NCI-H446 (cell line): ENCODE results near the gene SLCO2A1.

Source experiments
- DNase-seq, 2 experiments: peaks; one replicate each; lab custom pipeline; 2025; lab: John Stamatoyannopoulos, UW

SLCO2A1 gene

GRCh38 chr3:133999891-134000685 is 29.6 kb downstream of the SLCO2A1 start:
- DNase-seq = no peak

DNA sequence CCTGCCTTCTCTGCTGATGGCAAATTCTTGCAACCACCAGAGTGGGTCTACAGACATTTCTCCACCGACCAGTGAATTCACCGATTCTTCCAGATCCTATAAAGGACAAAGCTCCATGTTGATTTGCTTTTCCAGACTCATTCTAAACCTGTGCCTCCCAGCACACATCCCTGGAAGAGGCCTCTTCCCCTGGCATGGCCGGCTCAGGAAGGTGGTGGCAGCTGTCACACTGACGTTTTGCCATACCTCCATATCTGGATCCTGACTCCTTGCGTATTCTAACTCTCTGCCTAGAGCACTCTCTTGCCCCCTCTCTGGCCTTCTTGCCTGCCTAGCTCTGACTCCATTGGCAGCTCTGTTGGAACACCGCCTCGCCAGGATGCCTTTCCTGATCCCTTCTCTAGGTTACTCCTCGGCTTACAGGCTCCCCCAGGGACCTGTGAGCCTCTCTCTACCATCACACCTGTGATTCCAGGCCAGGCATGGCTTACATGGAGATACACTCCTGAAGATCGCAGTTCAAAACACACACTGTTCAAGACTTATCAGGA is 31.0 kb downstream of the SLCO2A1 start:
- no peak for DNase-seq

DNA sequence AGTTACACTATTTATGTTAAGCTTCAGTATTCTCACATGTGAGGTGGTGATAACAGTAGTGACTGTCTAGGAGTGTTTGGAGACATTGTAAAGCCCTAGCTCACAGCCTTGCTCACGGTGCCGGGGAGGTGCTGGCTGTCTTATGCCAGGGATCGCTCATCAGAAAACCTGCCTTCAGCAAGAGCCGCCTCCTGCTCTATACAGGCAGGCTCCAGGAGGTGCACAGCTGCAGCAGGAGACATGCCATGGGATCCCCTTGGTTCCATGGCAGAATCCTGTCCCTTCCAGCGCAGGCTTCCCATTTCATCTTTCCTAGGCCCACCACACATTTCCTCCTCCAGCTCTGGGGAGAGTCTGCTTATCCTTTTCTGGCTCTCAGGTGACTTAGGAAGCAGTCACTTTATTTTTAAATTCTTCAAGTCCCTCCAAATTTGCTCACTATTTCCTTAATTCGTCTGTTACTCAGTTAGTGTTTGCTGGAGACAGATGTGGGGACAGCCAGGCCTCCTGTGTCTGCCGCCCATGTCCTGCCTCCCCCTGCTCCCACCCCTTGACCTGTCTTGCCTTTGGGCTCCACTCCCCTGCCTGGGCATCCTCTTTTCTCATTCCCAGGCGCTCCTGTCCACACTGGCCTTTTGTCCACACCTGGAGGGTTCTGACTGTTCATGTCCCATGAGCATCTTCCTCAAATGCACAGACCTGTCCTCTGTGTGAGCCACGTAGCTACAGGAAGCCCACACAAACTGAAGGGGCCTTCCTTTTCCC is 31.7 kb downstream of the SLCO2A1 start:
- no peak for DNase-seq

DNA sequence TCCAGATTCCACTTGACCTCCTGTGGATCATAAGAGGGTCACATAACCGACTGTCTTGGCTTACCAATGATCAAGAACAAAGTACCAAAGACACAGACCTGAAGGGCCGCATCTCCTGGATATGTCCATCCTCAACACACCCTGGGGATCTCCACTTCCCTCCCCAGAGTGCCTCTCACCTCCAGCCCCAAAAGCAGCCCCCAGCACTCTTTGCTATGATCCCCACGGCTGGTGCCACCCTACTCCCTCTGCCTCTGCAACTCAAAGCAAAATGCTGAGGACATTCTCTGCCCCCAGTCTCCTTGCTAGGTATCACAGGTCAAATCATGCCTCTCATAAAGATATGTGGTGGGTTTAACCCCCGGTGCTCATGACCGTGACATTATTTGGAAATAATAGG is 32.7 kb downstream of the SLCO2A1 start:
- DNase-seq = no peak

- peak in 1 of 2 experiments; percentile 66 for DNase-seq
Measured at GRCh38 chr3:133996251-133996661, 33.5 kb downstream of the SLCO2A1 start.

DNA sequence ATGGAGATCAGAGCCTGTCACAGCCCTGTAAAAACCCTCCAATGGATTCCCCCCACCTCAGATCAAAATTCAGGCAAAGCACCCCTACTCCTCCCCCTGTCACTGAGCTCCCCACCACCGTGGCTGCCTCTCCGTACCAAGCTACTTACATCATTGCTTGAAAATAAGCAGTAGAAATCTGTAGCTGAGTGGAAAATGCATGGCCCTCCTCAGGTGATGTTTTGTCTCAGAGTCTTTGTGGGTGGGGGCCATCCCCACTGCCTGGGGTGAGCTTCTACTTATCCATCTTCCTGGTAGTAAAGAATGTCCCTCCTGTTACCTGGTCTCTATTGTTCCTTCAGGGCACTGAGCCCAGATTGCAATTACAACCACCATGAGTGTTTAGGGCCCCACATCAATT is 34.5 kb downstream of the SLCO2A1 start:
- DNase-seq = no peak

- DNase-seq = no peak
Measured at GRCh38 chr3:133994166-133994890, 35.4 kb downstream of the SLCO2A1 start.

- DNase-seq = no peak
Measured at GRCh38 chr3:133992951-133993620, 36.6 kb downstream of the SLCO2A1 start.

- DNase-seq = no peak
Measured at GRCh38 chr3:133992381-133992780, 37.3 kb downstream of the SLCO2A1 start.

GRCh38 chr3:133991637-133992036 is 38.1 kb downstream of the SLCO2A1 start:
- DNase-seq = no peak

- no peak for DNase-seq
Measured at GRCh38 chr3:133991209-133991608, 38.5 kb downstream of the SLCO2A1 start.

DNA sequence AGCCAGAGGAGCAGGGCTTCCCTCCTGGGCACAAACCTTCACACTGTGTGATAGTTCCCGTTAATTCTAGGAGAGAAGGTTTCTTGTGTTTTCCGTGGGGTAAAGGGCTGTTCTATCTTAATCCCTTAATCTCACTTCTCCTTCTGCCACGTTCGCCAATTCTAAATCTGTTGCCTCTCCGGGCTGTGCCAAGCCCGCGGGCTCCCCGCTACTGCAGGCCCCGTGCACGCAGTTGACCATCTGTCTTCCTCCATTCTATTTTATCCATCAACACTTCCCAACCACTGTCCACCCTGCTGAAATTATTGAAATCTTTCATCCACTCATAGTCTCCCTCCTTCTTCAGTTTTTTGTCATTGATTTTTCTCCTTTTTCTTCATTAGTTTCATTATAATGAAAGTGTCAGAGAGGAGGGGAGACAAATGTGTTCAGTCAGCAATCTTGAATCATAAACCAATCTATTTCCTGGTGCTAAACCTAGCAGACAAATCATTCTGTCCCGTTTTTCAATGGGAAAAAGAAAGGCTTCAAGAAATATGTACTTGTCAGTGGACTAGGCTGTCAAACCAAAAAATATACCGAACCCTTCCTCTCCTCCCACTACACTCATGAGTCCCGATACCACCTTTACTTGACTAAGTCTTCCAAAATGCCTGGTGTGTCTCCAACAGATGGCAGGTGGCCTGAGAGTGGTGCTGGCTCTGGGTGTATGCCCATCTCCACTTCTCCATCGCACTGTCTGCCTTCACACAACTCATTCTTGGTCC is 39.6 kb downstream of the SLCO2A1 start:
- DNase-seq = peak in 1 of 2 experiments; percentile 43

DNA sequence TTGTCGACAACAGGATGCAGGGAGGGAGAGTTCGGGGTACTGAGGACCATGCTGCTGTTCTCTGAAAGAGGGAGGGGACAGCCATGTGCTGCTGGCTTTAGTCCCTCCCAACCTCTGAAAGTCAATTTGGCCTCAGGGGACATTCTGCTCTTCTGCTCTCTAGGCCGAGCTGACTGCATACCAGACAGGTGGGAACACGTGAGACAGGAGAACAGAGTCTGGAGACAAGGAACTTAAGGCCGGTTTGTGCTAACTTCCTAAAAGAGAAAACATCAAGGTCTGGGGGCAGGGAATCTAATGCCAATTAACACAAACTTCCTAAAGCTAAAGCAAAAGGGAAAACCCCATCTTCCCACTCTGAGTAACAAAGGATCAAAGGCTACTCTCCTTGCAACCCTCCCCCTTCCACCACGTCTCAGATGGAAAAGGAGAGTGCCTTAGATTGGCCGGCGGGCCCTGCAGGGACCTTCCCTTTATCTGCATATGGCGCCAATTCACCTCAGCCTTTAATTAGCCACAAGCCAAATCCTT is 41.0 kb downstream of the SLCO2A1 start:
- no peak for DNase-seq

DNA sequence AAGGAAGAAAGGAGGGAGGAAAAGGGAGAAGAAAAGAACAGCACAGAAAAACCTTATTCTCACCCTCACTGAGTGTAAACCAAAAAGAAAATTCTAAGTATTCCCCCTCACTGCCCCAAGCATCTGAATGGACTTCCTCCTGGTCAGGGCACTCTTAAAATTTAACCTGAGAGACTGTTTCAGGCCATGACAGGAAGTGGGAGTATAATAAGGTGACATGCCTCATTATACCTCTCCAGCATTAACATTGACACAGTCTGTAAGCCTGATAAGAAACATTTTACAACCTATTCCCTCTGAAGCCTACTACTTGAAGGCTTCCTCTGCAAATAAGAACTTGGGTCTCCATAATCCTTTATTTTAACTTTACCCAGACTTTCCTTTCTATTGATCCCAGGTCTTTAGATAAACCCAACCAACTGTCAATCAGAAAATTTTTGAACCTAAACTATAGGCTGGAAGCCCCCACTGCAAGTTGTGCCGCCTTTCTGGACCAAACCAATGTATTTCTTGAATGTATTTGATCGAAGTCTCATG is 41.7 kb downstream of the SLCO2A1 start:
- no peak for DNase-seq

DNA sequence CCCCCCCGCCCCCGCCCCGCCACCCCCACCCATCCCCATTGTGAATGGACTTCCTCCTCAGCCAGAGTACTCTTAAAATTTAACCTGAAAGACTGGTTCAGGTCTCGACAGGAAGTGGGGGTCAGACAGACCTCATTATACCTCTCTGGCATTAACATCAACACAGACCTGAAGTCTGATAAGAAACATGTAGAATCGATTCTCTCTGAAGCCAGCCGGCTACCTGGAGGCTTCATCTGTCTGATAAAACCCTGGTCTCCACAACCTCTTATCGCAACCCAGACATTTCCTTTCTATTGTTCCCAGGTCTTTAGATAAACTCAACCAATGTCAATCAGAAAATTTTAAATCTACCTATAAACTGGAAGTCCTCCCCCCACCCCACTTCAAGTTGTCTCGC is 42.6 kb downstream of the SLCO2A1 start:
- DNase-seq = no peak

DNA sequence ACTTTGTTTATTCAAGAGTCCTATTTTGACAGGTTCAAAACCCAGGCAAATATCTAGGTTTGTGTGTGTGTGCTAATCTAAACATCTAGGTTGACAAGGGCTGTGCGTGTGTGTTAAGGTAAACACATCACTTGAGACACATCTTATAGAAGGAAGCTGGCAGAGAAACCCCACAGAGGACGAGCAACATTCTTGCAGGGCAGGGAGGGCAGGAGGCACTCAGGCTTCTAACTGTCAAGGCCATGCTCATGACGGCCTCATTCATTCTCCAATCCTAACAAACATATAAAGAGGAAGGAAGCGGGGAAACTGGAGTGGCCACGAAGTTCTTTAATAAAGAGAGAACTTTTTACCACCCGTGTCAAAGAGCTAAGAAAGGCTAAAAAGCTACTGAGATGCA is 43.4 kb downstream of the SLCO2A1 start:
- no peak for DNase-seq

DNA sequence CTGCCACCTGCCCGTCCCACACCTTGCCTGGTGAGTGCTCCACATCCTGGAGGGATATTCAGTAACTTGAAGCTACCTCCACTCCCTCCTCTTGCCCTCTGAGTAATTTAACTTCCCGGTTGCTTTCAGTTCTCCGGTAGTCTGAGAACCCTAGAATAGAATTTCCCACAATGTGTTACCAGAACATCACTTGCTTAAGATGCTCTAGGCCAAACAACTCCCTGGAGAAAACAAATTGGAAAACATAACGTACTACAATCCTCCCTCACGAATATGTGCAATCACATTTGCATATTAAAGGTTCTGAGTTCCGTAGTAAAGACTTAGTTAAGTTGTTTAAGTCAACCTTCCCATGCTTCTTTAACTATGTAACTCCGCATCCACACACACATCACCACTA is 44.8 kb downstream of the SLCO2A1 start:
- no peak for DNase-seq

DNA sequence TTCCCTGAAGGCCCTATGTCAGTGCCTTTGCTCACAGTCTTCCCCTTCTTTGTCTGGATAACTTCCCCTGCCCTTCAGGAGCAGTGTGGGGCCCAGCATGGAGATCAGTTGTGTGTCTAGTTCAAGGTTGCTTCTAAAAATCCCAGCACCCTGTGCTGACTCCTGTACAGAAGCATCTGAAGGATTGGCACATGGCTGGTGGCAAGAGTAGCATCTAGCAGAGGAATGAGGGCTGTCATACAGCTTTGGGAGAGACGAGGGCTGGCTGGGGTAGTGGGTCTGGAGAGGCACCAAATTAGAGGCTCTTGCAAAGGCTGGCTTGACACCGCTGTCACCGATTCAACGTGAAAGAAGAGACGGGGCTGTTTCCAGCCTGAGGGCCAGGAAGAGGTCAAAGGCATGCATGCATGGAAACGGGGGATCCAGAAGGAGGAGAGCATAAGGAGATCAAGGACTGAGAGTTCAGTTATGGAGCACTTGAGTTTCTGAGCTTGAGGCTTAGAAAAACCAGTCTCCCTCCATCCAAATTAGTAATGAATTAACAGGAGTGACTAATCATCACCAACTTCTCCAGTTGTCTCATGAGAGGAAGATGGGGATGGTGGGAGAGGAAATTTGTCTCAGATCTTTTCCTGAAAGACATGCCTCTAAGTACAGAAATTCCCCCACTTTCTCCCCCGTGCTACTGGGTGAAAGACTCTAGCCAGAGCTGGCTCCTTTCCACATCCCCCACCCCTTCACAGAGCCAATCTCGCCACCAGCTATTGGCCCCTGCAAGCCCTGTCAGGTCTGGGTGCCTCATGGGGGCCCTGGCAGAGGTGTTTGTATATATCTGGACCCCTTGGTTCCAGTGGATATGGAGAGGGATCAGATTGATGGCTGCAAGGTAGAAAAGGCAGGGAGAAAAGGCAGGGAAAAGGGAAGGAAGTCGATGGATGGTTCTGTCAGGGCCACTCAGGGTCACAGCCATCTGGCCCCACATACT is 45.9 kb downstream of the SLCO2A1 start:
- DNase-seq = no peak

DNA sequence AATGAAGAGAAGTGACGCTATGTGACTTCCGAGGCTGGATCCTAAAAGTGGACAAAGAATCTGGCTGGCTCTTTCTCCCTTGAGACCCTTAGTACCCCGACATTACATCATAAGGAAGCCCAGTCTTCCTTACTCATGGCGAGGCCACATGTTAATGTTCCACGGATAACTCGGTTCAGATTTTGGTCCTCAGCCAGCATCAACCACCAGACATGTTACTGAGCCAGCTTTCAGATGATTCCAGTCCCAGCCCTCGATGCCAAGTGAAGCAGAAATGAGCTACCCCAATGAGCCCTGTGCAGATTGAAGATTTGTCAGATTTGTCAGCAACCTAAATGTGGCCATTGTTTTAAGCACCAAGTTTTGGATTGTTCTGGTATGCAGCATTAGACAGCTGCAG is 46.6 kb downstream of the SLCO2A1 start:
- no peak for DNase-seq
